BE2C (cell line): Measurements from ENCODE around the gene FCGR3A.
"Not testable (repeated sequence)": the region's sequence is repeated elsewhere in the genome, so short reads cannot be mapped to it uniquely, and the experiment has no call there.

ENCODE experiments used
- DNase-seq: peaks from one replicate; pipeline ENCODE4 v3.0.0-alpha.2; 2020
- H3K27me3 ChIP-seq: fragments of 250-450 bp; sonication (Bioruptor Pico); 2 replicates; pipeline ENCODE4 v1.5.1; 2020; ENCODE audit warnings: mild to moderate bottlenecking
- H3K36me3 ChIP-seq: fragments of 250-450 bp; sonication (Bioruptor Pico); 2 replicates; pipeline ENCODE4 v1.5.1; 2020; ENCODE audit warnings: mild to moderate bottlenecking
- H3K4me1 ChIP-seq: fragments of 250-450 bp; sonication (Bioruptor Pico); 2 replicates; pipeline ENCODE4 v1.5.1; 2020
- H3K4me3 ChIP-seq: 2 replicates; pipeline ENCODE4 v1.5.1; 2011; ENCODE audit warnings: low read depth, low read length
- H3K9me3 ChIP-seq: fragments of 250-450 bp; sonication (Bioruptor Pico); 2 replicates; pipeline ENCODE4 v1.5.1; 2020

The FCGR3A gene

GRCh38 chr1:161571703-161572102 lies 22.1 kb upstream of the FCGR3A start:
- not testable (repeated sequence) for DNase-seq, H3K9me3 ChIP-seq, H3K4me3 ChIP-seq, H3K27me3 ChIP-seq, H3K36me3 ChIP-seq, H3K4me1 ChIP-seq

- H3K4me1 ChIP-seq, H3K9me3 ChIP-seq, DNase-seq, H3K27me3 ChIP-seq, H3K36me3 ChIP-seq, H3K4me3 ChIP-seq: not testable (repeated sequence)
These were observed 17.0 kb upstream of the FCGR3A start for GRCh38 chr1:161566602-161566960.

GRCh38 chr1:161563522-161563921 lies 13.9 kb upstream of the FCGR3A start:
- not testable (repeated sequence) for H3K36me3 ChIP-seq, H3K9me3 ChIP-seq, H3K4me3 ChIP-seq, DNase-seq, H3K4me1 ChIP-seq, H3K27me3 ChIP-seq

GRCh38 chr1:161562441-161562840 lies 12.8 kb upstream of the FCGR3A start:
- DNase-seq, H3K36me3 ChIP-seq, H3K9me3 ChIP-seq, H3K4me1 ChIP-seq, H3K27me3 ChIP-seq, H3K4me3 ChIP-seq: not testable (repeated sequence)

- not testable (repeated sequence) for H3K27me3 ChIP-seq, H3K9me3 ChIP-seq, H3K4me3 ChIP-seq, DNase-seq, H3K36me3 ChIP-seq, H3K4me1 ChIP-seq
These were observed 11.5 kb upstream of the FCGR3A start for GRCh38 chr1:161560960-161561715.

- not testable (repeated sequence) for H3K36me3 ChIP-seq, H3K27me3 ChIP-seq, H3K4me1 ChIP-seq, H3K4me3 ChIP-seq, DNase-seq, H3K9me3 ChIP-seq
These were observed 8.2 kb upstream of the FCGR3A start for GRCh38 chr1:161557506-161558450.

GRCh38 chr1:161556990-161557389 lies 7.4 kb upstream of the FCGR3A start:
- H3K27me3 ChIP-seq, H3K4me1 ChIP-seq, H3K4me3 ChIP-seq, H3K9me3 ChIP-seq, H3K36me3 ChIP-seq, DNase-seq: not testable (repeated sequence)

- H3K4me3 ChIP-seq, H3K27me3 ChIP-seq, H3K9me3 ChIP-seq, H3K4me1 ChIP-seq, DNase-seq, H3K36me3 ChIP-seq: not testable (repeated sequence)
These were observed 6.5 kb upstream of the FCGR3A start for GRCh38 chr1:161556143-161556542.

- not testable (repeated sequence) for H3K4me1 ChIP-seq, DNase-seq, H3K27me3 ChIP-seq, H3K36me3 ChIP-seq, H3K4me3 ChIP-seq, H3K9me3 ChIP-seq
These were observed 5.3 kb upstream of the FCGR3A start for GRCh38 chr1:161554815-161555417.

GRCh38 chr1:161554340-161554739 lies 4.7 kb upstream of the FCGR3A start:
- not testable (repeated sequence) for H3K9me3 ChIP-seq, H3K36me3 ChIP-seq, DNase-seq, H3K27me3 ChIP-seq, H3K4me1 ChIP-seq, H3K4me3 ChIP-seq

GRCh38 chr1:161553631-161554030 lies 4.0 kb upstream of the FCGR3A start:
- DNase-seq, H3K9me3 ChIP-seq, H3K4me1 ChIP-seq, H3K27me3 ChIP-seq, H3K36me3 ChIP-seq, H3K4me3 ChIP-seq: not testable (repeated sequence)

- H3K4me1 ChIP-seq, DNase-seq, H3K9me3 ChIP-seq, H3K27me3 ChIP-seq, H3K36me3 ChIP-seq, H3K4me3 ChIP-seq: not testable (repeated sequence)
These were observed 1.3 kb upstream of the FCGR3A start for GRCh38 chr1:161550942-161551341.

GRCh38 chr1:161548749-161549406 lies 740 bp downstream of the FCGR3A start:
- H3K9me3 ChIP-seq, H3K4me1 ChIP-seq, H3K36me3 ChIP-seq, H3K4me3 ChIP-seq, H3K27me3 ChIP-seq, DNase-seq: not testable (repeated sequence)

- not testable (repeated sequence) for H3K4me3 ChIP-seq, DNase-seq, H3K27me3 ChIP-seq, H3K9me3 ChIP-seq, H3K4me1 ChIP-seq, H3K36me3 ChIP-seq
These were observed 1.4 kb downstream of the FCGR3A start for GRCh38 chr1:161547995-161548741.
